Measurements from ENCODE around the gene KCNK3. TPM values are rescaled to one million over a fixed set of nuclear protein-coding genes. Genes with fewer than 3 reads are reported as not detected.

Gene KCNK3
- total and polyA plus RNA-seq, 2 of the 13 experiments (the other 11 are each of a cell fraction or from before 2014, with no cell fraction given), result not detected

- TF ChIP-seq SNAPC4 (CRISPR knock-in tag; IDR thresholded peaks at IDR 0.05), result no peak
- no peak for TF ChIP-seq SP1 (IDR thresholded peaks at IDR 0.05)
- no peak for TF ChIP-seq SP1 (CRISPR knock-in tag; IDR thresholded peaks at IDR 0.05)
- no peak for TF ChIP-seq GMEB1 (CRISPR knock-in tag; IDR thresholded peaks at IDR 0.05; ENCODE audit: borderline replicate concordance)
- no peak for TF ChIP-seq PHB2 (IDR thresholded peaks at IDR 0.05; ENCODE audit: partially characterized antibody)
- no peak for TF ChIP-seq DZIP1 (CRISPR knock-in tag; IDR thresholded peaks at IDR 0.05)
- TF ChIP-seq PPARG (CRISPR knock-in tag; conservative IDR thresholded peaks at IDR 0.05), result peak; percentile 65
- no peak for TF ChIP-seq SYNCRIP (IDR thresholded peaks at IDR 0.05; ENCODE audit: insufficient read depth, low read depth, low read length)
- TF ChIP-seq ZZZ3 (CRISPR knock-in tag; IDR thresholded peaks at IDR 0.05; ENCODE audit: borderline replicate concordance), result no peak
- no peak for TF ChIP-seq ZNF30 (CRISPR knock-in tag; IDR thresholded peaks at IDR 0.05)
- peak; percentile 86 for TF ChIP-seq RARA (CRISPR knock-in tag; IDR thresholded peaks at IDR 0.05)
- TF ChIP-seq ETV6 (CRISPR knock-in tag; conservative IDR thresholded peaks at IDR 0.05), result no peak
- no peak for TF ChIP-seq TERF1 (CRISPR knock-in tag; IDR thresholded peaks at IDR 0.05)
- TF ChIP-seq TFAP4 (IDR thresholded peaks at IDR 0.05; ENCODE audit: borderline replicate concordance, low read depth), result peak; percentile 82; the same call in 1 of the 2 replicates
- no peak for TF ChIP-seq ZNF224 (CRISPR knock-in tag; IDR thresholded peaks at IDR 0.05)
- TF ChIP-seq ZNF709 (CRISPR knock-in tag; IDR thresholded peaks at IDR 0.05), result no peak
- TF ChIP-seq ZNF557 (CRISPR knock-in tag; IDR thresholded peaks at IDR 0.05), result no peak
Observed at GRCh38 chr2:26772064-26773001, 79.8 kb downstream of the KCNK3 start (continued).

All from HepG2 (cell line).